Sigmoid colon (tissue), 7 donors: ENCODE data around the gene NRXN3. TPM values are rescaled to one million over a fixed set of nuclear protein-coding genes. Genes with fewer than 3 reads are reported as not detected.

Experiments used
- DNase-seq: peaks from one replicate; pipeline ENCODE4 v3.0.0-alpha.2; 2019
- H3K27ac ChIP-seq, 4 donors: fragments of 200-600 bp; sonication (generic); one replicate each; pipeline ENCODE4 v1.5.1; 2016 to 2019; ENCODE audit warnings: mild to moderate bottlenecking in 1 of 4
- H3K27me3 ChIP-seq, 3 donors: fragments of 200-600 bp; sonication (generic); one replicate each; pipeline ENCODE4 v1.5.1; 2019; ENCODE audit warnings: mild to moderate bottlenecking in 1 of 3
- H3K36me3 ChIP-seq, 4 donors: fragments of 200-600 bp; sonication (generic); one replicate each; pipeline ENCODE4 v1.5.1; 2016 to 2019
- H3K4me1 ChIP-seq, 4 donors: fragments of 200-600 bp; sonication (generic); one replicate each; pipeline ENCODE4 v1.5.1; 2017 to 2019
- H3K4me3 ChIP-seq, 4 donors: fragments of 200-600 bp; sonication (generic); one replicate each; pipeline ENCODE4 v1.5.1; 2017 to 2019; ENCODE audit warnings: mild to moderate bottlenecking in 2 of 4, moderate library complexity in 1 of 4
- H3K9me3 ChIP-seq, 4 donors: fragments of 200-600 bp in 3 of 4; sonication (generic) in 3 of 4; one replicate each; pipeline versions ENCODE4 v1.5.1 to v1.6.1; 2013 to 2019
- EP300 ChIP-seq, 4 donors: sonication (generic); formaldehyde crosslinking; IDR thresholded peaks; one replicate each; pipeline ENCODE4 v1.6.1; 2017; ENCODE audit warnings: antibody characterized with exemption in 4 of 4
- POLR2A ChIP-seq, 2 donors: fragments of 450-650 bp; IDR thresholded peaks; one replicate each; pipeline ENCODE4 v1.6.1; 2016; ENCODE audit warnings: antibody characterized with exemption in 2 of 2, mild to moderate bottlenecking in 2 of 2, moderate library complexity in 2 of 2
- POLR2AphosphoS5 ChIP-seq, 4 donors: sonication (generic); formaldehyde crosslinking; IDR thresholded peaks; one replicate each; pipeline ENCODE4 v1.6.1; 2017; ENCODE audit warnings: antibody characterized with exemption in 4 of 4
- WGBS, 2 donors: extraction: QIAGEN DNeasy Blood & Tissue Kit; methylation state at CpG; one replicate each; pipeline ENCODE4 v1.1.7; 2013; 5-methylcytosine and 5-hydroxymethylcytosine counted together
- intact Hi-C: fragments of 100-400 bp; cut with DNase I; formaldehyde crosslinking; loops from one replicate; pipeline ENCODE4 v1.15.1; 2023
- polyA plus RNA-seq, 3 donors: library from polyadenylated mRNA; stranded (reverse); fragments of 200-250 nt; gene quantifications; one replicate each; pipeline ENCODE4 v1.2.3, GENCODE V29; 2013
- total RNA-seq, 4 donors: library from RNA; depleted of rRNA; stranded (reverse); fragments of >200 nt; gene quantifications; one replicate each; pipeline ENCODE4 v1.1.0, GENCODE V29; 2016
- TF ChIP-seq, protein P1 (sequence below), 4 experiments: fragments of 450-650 bp in 3 of 4; fragments of 200-600 bp in 1 of 4; IDR thresholded peaks; one replicate each; pipeline ENCODE4 v1.5.1; 2016 to 2019; ENCODE audit warnings: antibody characterized with exemption in 4 of 4, mild to moderate bottlenecking in 3 of 4, moderate library complexity in 2 of 4
- donor health status: healthy with polysubstance abuse.
- donor health status: Bipolar disorder and iron deficiency.
- donor health status: healthy.

The NRXN3 gene
- total and polyA plus RNA-seq, 7 donors = 0.23 to 46.3 (median 23.2) TPM

DNA sequence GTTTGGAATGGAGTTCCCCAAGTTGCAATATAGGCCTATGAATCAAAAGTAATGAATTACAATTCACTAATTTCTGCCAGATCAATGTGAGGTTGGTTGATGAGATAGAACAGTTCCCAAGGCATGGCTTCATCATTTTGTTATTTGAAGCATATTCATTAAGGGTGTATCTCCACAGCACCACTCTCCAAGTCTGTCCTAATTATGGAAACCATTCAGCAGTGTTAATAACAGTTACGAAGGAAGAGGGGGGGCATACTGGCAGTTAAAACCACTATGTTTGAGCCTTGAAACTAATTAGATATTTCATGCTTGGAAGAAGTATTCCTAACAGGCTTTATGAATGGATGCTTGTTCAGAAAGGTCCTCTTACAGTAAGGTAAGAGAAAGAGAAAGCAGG lies 1520.8 kb downstream of the NRXN3 start:
- intact Hi-C loops = no loop called here
- H3K36me3 ChIP-seq = no peaks in the 10 kb centered on the region
- H3K9me3 ChIP-seq = no peaks in the 10 kb centered on the region
- DNase-seq = no peak
- H3K27ac ChIP-seq = no peak overlapping the region
- no peaks in the 10 kb centered on the region for H3K27me3 ChIP-seq
- H3K4me1 ChIP-seq = peaks cover 0 to 26% (median 6%) of the 10 kb centered on the region in 4 donors
- WGBS, 2 donors = 84 to 95% methylated on average over 1 of the region's 1 CpG
- no peak overlapping the region for H3K4me3 ChIP-seq
- TF ChIP-seq POLR2AphosphoS5 (IDR thresholded peaks at IDR 0.05) (no peak), EP300 (IDR thresholded peaks at IDR 0.05) (no peak), POLR2A (IDR thresholded peaks at IDR 0.05) (no peak)
- TF ChIP-seq, protein P1, sequence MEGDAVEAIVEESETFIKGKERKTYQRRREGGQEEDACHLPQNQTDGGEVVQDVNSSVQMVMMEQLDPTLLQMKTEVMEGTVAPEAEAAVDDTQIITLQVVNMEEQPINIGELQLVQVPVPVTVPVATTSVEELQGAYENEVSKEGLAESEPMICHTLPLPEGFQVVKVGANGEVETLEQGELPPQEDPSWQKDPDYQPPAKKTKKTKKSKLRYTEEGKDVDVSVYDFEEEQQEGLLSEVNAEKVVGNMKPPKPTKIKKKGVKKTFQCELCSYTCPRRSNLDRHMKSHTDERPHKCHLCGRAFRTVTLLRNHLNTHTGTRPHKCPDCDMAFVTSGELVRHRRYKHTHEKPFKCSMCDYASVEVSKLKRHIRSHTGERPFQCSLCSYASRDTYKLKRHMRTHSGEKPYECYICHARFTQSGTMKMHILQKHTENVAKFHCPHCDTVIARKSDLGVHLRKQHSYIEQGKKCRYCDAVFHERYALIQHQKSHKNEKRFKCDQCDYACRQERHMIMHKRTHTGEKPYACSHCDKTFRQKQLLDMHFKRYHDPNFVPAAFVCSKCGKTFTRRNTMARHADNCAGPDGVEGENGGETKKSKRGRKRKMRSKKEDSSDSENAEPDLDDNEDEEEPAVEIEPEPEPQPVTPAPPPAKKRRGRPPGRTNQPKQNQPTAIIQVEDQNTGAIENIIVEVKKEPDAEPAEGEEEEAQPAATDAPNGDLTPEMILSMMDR (IDR thresholded peaks at IDR 0.05) = no peak

DNA sequence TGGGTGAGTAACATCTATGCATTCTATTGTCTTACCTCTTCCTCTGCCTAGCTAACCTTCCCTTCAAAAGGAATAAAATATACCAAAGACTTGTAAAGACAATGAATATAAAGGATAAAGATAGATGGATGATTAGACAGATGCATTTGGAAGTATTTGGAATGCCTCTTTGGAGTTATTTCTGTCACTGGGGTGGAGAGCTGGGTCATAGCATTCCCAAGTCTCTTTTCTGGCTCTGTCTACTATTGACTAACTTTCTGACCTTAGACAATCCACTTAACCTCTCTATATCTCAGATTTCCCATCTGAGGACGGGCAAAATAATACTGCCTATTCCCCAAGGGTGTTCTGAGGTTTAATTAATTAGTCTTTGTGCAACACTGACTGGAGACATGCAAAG lies 1523.8 kb downstream of the NRXN3 start:
- peaks cover 0 to 34% (median 11%) of the 10 kb centered on the region in 4 donors for H3K4me1 ChIP-seq
- no peak overlapping the region for H3K27ac ChIP-seq
- 54 to 78% methylated on average over 1 of the region's 1 CpG for WGBS, 2 donors
- TF ChIP-seq EP300 (IDR thresholded peaks at IDR 0.05) = no peak
- no peak for TF ChIP-seq POLR2A (IDR thresholded peaks at IDR 0.05)
- TF ChIP-seq POLR2AphosphoS5 (IDR thresholded peaks at IDR 0.05) = no peak
- TF ChIP-seq, protein P1 (IDR thresholded peaks at IDR 0.05) = no peak
- no peaks in the 10 kb centered on the region for H3K36me3 ChIP-seq
- intact Hi-C loops = no loop called here
- DNase-seq = no peak
- H3K27me3 ChIP-seq = no peaks in the 10 kb centered on the region
- no peaks in the 10 kb centered on the region for H3K9me3 ChIP-seq
- H3K4me3 ChIP-seq = no peak overlapping the region

DNA sequence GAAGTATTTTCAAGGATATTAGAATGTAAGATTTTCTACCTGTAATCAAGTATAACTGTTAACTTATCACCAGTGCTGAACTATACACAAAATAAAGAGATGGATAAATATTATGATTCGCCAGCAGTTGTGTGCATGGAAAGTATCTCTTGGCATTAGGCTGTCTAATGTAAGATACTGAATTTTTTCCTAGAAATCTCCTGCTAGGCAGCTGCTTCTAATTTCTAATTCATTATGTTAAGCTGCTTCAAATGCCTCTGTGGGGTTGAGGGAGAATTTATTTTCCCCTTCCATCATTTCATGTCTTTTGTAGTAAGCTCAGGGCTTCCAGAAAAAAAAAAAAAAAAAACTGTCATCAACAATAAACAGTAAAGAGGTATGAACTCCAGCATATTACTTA lies 1525.1 kb downstream of the NRXN3 start:
- H3K27ac ChIP-seq = no peak overlapping the region
- H3K36me3 ChIP-seq = no peaks in the 10 kb centered on the region
- intact Hi-C loops = no loop called here
- no peak overlapping the region for H3K4me3 ChIP-seq
- no peaks in the 10 kb centered on the region for H3K9me3 ChIP-seq
- no peaks in the 10 kb centered on the region for H3K27me3 ChIP-seq
- WGBS, 2 donors = 78 to 96% methylated on average over 1 of the region's 1 CpG
- DNase-seq = no peak
- TF ChIP-seq EP300 (IDR thresholded peaks at IDR 0.05) (no peak), POLR2A (IDR thresholded peaks at IDR 0.05) (no peak), POLR2AphosphoS5 (IDR thresholded peaks at IDR 0.05) (no peak)
- TF ChIP-seq, protein P1 (IDR thresholded peaks at IDR 0.05) = no peak
- H3K4me1 ChIP-seq = peaks cover 0 to 46% (median 24%) of the 10 kb centered on the region in 4 donors

DNA sequence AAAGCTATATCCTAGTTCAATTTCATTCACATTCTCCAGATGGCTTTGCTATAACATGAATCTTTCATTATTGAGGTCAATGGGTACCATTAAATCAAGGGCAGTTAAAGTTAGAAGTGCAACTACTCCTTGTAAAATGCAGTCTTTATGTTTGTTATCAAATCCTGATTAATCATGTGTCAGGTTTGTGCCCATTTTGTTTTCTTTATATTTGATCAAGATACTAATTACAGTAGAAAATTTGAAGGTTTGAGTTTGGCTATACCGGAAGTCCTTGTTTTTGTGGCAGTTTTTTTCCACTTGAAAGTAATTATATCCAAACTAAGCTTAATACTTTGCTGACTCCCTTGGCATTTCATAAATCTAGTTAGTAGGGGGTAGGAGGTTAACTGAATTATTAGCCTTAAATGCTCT lies 1528.1 kb downstream of the NRXN3 start:
- Histone ChIP-seq H3K4me1 (peaks cover 0 to 44% (median 25%) of the 10 kb centered on the region in 4 donors), H3K4me3 (no peak overlapping the region), H3K27ac (no peak overlapping the region), H3K9me3 (no peaks in the 10 kb centered on the region), H3K36me3 (no peaks in the 10 kb centered on the region), H3K27me3 (no peaks in the 10 kb centered on the region)
- TF ChIP-seq POLR2A (IDR thresholded peaks at IDR 0.05) = no peak
- TF ChIP-seq, protein P1 (IDR thresholded peaks at IDR 0.05) = no peak
- TF ChIP-seq POLR2AphosphoS5 (IDR thresholded peaks at IDR 0.05) = no peak
- TF ChIP-seq EP300 (IDR thresholded peaks at IDR 0.05) = no peak
- DNase-seq = no peak
- intact Hi-C loops = no loop called here
- 86 to 90% methylated on average over 1 of the region's 1 CpG for WGBS, 2 donors

DNA sequence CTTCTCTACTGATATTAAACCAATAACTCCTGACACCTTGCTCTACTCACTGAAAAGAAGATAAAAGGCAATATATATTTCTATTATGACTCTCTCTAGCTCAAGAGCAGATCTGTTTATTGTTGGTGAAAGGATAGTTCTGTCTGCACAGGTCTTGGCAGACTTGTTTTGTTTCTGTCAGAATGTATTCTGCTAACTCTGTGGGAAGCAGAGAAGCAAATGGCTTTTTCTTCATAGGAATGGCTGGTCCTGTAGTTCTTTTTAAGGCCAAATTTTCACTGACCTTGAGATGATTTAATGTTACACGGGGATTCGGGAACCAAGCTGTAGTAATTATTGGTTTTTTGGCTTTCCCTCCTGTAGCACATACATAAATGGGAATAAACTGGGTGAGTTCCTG lies 1529.0 kb downstream of the NRXN3 start:
- Histone ChIP-seq H3K9me3 (no peaks in the 10 kb centered on the region), H3K27ac (no peak overlapping the region), H3K4me1 (peaks cover 0 to 37% (median 22%) of the 10 kb centered on the region in 4 donors), H3K27me3 (no peaks in the 10 kb centered on the region), H3K4me3 (no peak overlapping the region), H3K36me3 (no peaks in the 10 kb centered on the region)
- no peak for TF ChIP-seq EP300 (IDR thresholded peaks at IDR 0.05)
- TF ChIP-seq POLR2A (IDR thresholded peaks at IDR 0.05) = no peak
- no peak for TF ChIP-seq POLR2AphosphoS5 (IDR thresholded peaks at IDR 0.05)
- TF ChIP-seq, protein P1 (IDR thresholded peaks at IDR 0.05) = no peak
- 84 to 94% methylated on average over 2 of the region's 2 CpGs for WGBS, 2 donors
- intact Hi-C loops = no loop called here
- DNase-seq = no peak
